Central memory CD8-positive, alpha-beta T cell (primary cell): ENCODE results near the gene GIGYF2.

ENCODE experiments used
- ATAC-seq: fragments of 150-1000 bp; cut with Tn5 transposase; replicated peaks from 2 replicates; pipeline ENCODE4 v1.10.0; 2022; ENCODE audit warnings: mild to moderate bottlenecking, moderate FRiP score, moderate number of reproducible peaks; ENCODE audit not compliant: poor library complexity, severe bottlenecking; ENCODE audit errors: extremely low read depth
- DNase-seq, 2 donors: peaks; one replicate each; pipeline ENCODE4 v3.0.0; 2021; ENCODE audit warnings: low spot score in 2 of 2
- H3K27ac Mint-ChIP-seq: one replicate; pipeline ENCODE4 v1.8.0; 2022; ENCODE audit warnings: low read depth, mild to moderate bottlenecking, moderate library complexity, mixed read lengths
- H3K27me3 Mint-ChIP-seq: one replicate; pipeline ENCODE4 v1.8.0; 2022; ENCODE audit warnings: mixed read lengths
- H3K36me3 Mint-ChIP-seq: one replicate; pipeline ENCODE4 v1.8.0; 2022; ENCODE audit warnings: mild to moderate bottlenecking, moderate library complexity, mixed read lengths; ENCODE audit not compliant: insufficient read depth
- H3K4me1 Mint-ChIP-seq: one replicate; pipeline ENCODE4 v1.8.0; 2022; ENCODE audit warnings: mixed read lengths
- H3K4me3 Mint-ChIP-seq: one replicate; pipeline ENCODE4 v1.8.0; 2022; ENCODE audit warnings: mild to moderate bottlenecking, moderate library complexity, mixed read lengths
- H3K9me3 Mint-ChIP-seq: one replicate; pipeline ENCODE4 v1.8.0; 2022; ENCODE audit warnings: mixed read lengths

GIGYF2 gene

DNA sequence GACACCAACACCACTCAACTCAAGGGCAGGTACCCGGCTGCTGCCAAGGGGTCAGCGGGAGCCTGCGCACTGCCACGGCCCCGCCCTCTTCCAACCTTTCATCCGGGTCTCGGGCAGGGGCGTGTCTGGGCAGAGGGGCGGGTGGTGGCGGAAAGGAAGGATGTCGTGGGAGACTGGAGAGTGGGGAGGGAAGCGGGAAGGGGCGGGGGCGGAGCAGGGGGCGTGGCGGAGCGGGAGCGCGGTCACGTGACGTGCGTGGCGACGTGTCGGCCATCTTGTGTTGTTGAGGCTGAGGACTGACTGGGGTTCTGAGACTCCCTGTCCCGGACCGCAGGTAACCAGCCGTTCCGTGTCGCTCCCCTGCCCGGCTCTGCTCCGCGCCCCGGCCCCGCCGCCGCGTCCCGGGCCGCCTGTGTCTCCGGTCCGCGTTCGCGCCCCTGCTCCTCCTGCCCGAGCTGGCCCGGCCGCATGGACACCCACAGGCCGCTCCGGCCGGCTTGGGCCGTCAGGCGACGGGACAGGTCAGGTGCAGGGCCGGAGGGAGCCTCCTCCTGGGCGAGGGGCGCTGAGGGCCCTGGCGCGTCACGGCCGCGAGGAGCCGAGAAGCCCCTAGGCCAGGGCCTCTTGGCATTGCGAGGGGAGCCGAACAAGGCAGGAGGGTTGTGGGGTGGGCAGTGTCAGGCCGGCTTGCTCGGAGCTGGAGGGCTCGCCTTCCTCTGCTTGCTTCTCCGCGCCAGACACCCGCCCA, at the start of gene GIGYF2:
TSS of gene GIGYF2 (plus strand) at position 273 of the 748 bp plus-strand sequence. CDS start 37,867 bp downstream, outside the sequence.
- Mint-ChIP-seq H3K27ac (peak within 1 kb of the TSS; percentile 93), H3K4me1 (peaks cover 30% of the 10 kb centered on the region), H3K9me3 (peaks cover 5% of the 10 kb centered on the region), H3K36me3 (peaks cover 13% of the 10 kb centered on the region), H3K4me3 (peak within 1 kb of the TSS; percentile 93), H3K27me3 (no peaks in the 10 kb centered on the region)
- peak; percentile 78 to 80 for DNase-seq
- peak; percentile 86 for ATAC-seq

- Mint-ChIP-seq H3K27me3 (peaks cover 6% of the 10 kb centered on the region), H3K36me3 (no peaks in the 10 kb centered on the region), H3K9me3 (no peaks in the 10 kb centered on the region), H3K27ac (no peak overlapping the region), H3K4me3 (no peak overlapping the region), H3K4me1 (no peaks in the 10 kb centered on the region)
- ATAC-seq (no peak), DNase-seq (no peak)
Measured at GRCh38 chr2:232649033-232649432, 48.1 kb upstream of the GIGYF2 start.

GRCh38 chr2:232652505-232652851, 44.7 kb upstream of the GIGYF2 start:
- Mint-ChIP-seq H3K27ac (no peak overlapping the region), H3K27me3 (no peaks in the 10 kb centered on the region), H3K9me3 (no peaks in the 10 kb centered on the region), H3K4me3 (no peak overlapping the region), H3K4me1 (no peaks in the 10 kb centered on the region), H3K36me3 (no peaks in the 10 kb centered on the region)
- DNase-seq (no peak), ATAC-seq (no peak)

DNA sequence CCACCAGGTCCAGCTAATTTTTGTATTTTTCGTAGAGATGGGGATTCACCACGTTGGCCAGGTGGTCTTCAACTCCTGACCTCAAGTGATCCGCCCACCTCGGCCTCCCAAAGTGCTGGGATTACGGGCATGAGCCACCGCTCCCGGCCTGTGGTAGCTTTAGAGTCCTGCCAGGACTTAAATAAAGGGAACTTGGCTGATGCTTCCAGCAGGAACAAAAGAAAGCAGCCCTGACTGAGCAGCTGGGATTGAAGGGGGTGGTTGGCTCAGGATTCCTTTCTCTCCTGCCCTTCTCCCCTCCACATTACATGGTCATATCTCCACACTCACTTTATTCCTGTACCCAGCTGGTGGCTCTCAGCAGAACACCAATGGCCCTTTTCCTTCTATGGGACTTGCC, 43.7 kb upstream of the GIGYF2 start:
- no peaks in the 10 kb centered on the region for H3K4me1 Mint-ChIP-seq
- no peak for DNase-seq
- ATAC-seq: no peak
- no peak overlapping the region for H3K4me3 Mint-ChIP-seq
- no peaks in the 10 kb centered on the region for H3K27me3 Mint-ChIP-seq
- no peak overlapping the region for H3K27ac Mint-ChIP-seq
- no peaks in the 10 kb centered on the region for H3K36me3 Mint-ChIP-seq
- H3K9me3 Mint-ChIP-seq: no peaks in the 10 kb centered on the region

DNA sequence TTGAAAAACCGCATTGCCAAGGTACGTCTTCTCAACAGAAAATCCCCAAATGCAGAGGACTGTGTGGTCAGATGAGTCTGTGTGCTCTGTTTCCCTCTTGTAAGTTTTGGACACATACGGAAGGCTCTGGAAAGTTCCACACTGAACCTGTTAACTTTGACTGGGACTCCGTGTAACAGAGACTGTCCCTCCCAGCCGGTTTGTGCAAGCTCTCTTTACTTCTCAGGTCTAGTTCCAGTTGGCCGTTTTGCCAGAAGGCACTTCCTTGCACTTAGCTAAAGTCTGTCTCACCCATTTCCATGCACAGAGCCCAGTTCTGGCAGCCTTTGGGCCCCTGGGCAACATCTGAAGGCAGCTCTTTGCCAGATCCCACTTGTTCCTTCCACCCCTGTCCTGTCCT, 41.7 kb upstream of the GIGYF2 start:
- H3K27me3 Mint-ChIP-seq: no peaks in the 10 kb centered on the region
- DNase-seq (no peak), ATAC-seq (no peak)
- no peaks in the 10 kb centered on the region for H3K4me1 Mint-ChIP-seq
- H3K9me3 Mint-ChIP-seq: no peaks in the 10 kb centered on the region
- H3K4me3 Mint-ChIP-seq: no peak overlapping the region
- H3K27ac Mint-ChIP-seq: no peak overlapping the region
- H3K36me3 Mint-ChIP-seq: no peaks in the 10 kb centered on the region

DNA sequence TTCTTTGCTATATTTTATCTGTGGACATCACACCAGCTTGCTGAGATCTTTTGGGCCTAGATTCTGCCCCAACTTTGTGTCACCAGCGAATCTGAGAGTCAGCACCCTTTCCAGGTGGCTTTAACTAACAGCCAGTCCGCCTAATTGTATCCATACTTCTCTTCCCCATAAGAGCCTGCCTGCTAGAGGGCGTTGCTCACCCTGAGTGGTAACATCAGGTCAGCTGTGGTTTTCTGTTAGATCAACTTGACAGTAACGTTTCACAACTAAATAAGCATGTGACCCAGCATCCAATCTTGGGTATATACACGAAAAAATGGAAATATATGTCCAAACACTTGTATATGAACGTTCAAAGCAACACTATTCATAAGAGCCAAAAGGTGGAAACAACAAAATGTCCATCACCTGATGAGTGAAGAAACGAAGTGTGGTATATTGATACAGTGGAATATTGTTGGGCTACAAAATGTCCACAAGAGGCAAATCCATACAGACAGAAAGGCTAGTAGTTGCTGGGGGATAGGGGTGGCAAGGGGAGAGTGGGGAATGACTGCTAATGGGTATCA, 38.8 kb upstream of the GIGYF2 start:
- Mint-ChIP-seq H3K4me3 (no peak overlapping the region), H3K9me3 (no peaks in the 10 kb centered on the region), H3K27me3 (peaks cover 9% of the 10 kb centered on the region), H3K4me1 (no peaks in the 10 kb centered on the region), H3K36me3 (no peaks in the 10 kb centered on the region), H3K27ac (no peak overlapping the region)
- no peak for ATAC-seq
- DNase-seq: no peak

- ATAC-seq (no peak), DNase-seq (no peak)
- H3K36me3 Mint-ChIP-seq: no peaks in the 10 kb centered on the region
- no peak overlapping the region for H3K27ac Mint-ChIP-seq
- no peaks in the 10 kb centered on the region for H3K4me1 Mint-ChIP-seq
- peaks cover 9% of the 10 kb centered on the region for H3K27me3 Mint-ChIP-seq
- H3K9me3 Mint-ChIP-seq: no peaks in the 10 kb centered on the region
- no peak overlapping the region for H3K4me3 Mint-ChIP-seq
Measured at GRCh38 chr2:232659359-232659758, 37.8 kb upstream of the GIGYF2 start.

- no peaks in the 10 kb centered on the region for H3K9me3 Mint-ChIP-seq
- H3K27ac Mint-ChIP-seq: no peak overlapping the region
- no peaks in the 10 kb centered on the region for H3K4me1 Mint-ChIP-seq
- DNase-seq (no peak), ATAC-seq (no peak)
- H3K27me3 Mint-ChIP-seq: peaks cover 9% of the 10 kb centered on the region
- H3K36me3 Mint-ChIP-seq: no peaks in the 10 kb centered on the region
- no peak overlapping the region for H3K4me3 Mint-ChIP-seq
Measured at GRCh38 chr2:232662486-232663260, 34.5 kb upstream of the GIGYF2 start.

DNA sequence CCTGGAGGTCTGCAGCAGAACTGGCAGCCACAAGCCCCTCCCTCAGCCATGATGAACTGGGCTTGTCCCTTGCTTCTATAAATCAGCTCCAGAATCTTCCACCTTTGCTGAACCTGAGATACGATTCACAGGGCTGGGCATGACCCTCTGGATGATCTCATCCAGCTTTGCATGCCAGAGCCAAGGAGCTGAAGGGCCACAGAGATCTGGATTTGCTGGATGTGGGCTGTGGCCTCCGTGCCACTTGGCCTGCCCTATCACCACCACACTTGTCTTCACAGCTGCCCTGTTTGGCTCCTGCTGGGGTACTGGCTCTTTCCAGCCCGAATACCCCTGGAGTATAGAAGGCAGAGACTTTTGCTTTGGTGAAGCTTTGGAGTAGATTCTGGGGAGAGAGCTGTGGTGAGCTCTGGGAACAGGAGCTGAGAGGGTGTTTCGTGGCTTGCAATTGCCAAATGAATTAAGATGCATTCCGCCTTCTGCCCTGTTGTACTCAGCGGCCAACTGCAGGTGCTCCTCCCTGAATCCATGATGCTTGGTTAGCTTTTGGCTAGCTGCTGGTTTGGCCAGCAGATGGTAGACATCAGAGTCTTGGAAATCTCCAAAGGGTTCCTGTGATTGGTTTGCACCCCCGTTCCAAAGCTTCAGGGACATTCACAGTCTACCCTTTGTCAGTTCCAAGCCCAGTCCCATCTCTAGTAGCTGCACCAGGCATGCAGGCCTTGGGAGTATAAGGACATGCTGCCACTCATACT, 30.9 kb upstream of the GIGYF2 start:
- Mint-ChIP-seq H3K4me1 (no peaks in the 10 kb centered on the region), H3K27ac (no peak overlapping the region), H3K36me3 (no peaks in the 10 kb centered on the region), H3K4me3 (no peak overlapping the region), H3K9me3 (no peaks in the 10 kb centered on the region), H3K27me3 (peaks cover 26% of the 10 kb centered on the region)
- DNase-seq: no peak
- ATAC-seq: no peak

- H3K27me3 Mint-ChIP-seq: peaks cover 17% of the 10 kb centered on the region
- H3K4me3 Mint-ChIP-seq: no peak overlapping the region
- no peaks in the 10 kb centered on the region for H3K4me1 Mint-ChIP-seq
- H3K27ac Mint-ChIP-seq: no peak overlapping the region
- DNase-seq (no peak), ATAC-seq (no peak)
- no peaks in the 10 kb centered on the region for H3K9me3 Mint-ChIP-seq
- H3K36me3 Mint-ChIP-seq: no peaks in the 10 kb centered on the region
Measured at GRCh38 chr2:232667989-232668583, 29.0 kb upstream of the GIGYF2 start.

- ATAC-seq (no peak), DNase-seq (no peak)
- H3K36me3 Mint-ChIP-seq: no peaks in the 10 kb centered on the region
- no peak overlapping the region for H3K4me3 Mint-ChIP-seq
- H3K27me3 Mint-ChIP-seq: peaks cover 20% of the 10 kb centered on the region
- no peaks in the 10 kb centered on the region for H3K9me3 Mint-ChIP-seq
- no peaks in the 10 kb centered on the region for H3K4me1 Mint-ChIP-seq
- H3K27ac Mint-ChIP-seq: no peak overlapping the region
Measured at GRCh38 chr2:232668805-232669444, 28.2 kb upstream of the GIGYF2 start.

- H3K9me3 Mint-ChIP-seq: no peaks in the 10 kb centered on the region
- no peak overlapping the region for H3K4me3 Mint-ChIP-seq
- peaks cover 36% of the 10 kb centered on the region for H3K27me3 Mint-ChIP-seq
- no peaks in the 10 kb centered on the region for H3K36me3 Mint-ChIP-seq
- ATAC-seq (no peak), DNase-seq (no peak)
- H3K27ac Mint-ChIP-seq: no peak overlapping the region
- H3K4me1 Mint-ChIP-seq: peaks cover 7% of the 10 kb centered on the region
Measured at GRCh38 chr2:232672588-232672987, 24.5 kb upstream of the GIGYF2 start.
